MCF 10A (cell line): ENCODE measurements around the gene ARFIP2. TPM values are rescaled to one million over a fixed set of nuclear protein-coding genes. Genes with fewer than 3 reads are reported as not detected.

Experiments used
- BruUV-seq: library from RNA; stranded (reverse); fragments of 400-500 nt; replicated peaks from 2 replicates; lab custom pipeline; 2021; lab: Mats Ljungman, UMichigan
- CTCF ChIA-PET: fragments of 300-600 bp; sonication (Branson Sonifier 250); formaldehyde crosslinking; extraction: SDS; loops from one replicate; lab custom pipeline; 2021; ENCODE audit warnings: antibody characterized with exemption, inconsistent platforms; lab: Yijun Ruan, JAX
- POLR2A ChIA-PET: fragments of 300-600, 350-650 bp; sonication (Branson Sonifier 250); formaldehyde crosslinking; extraction: SDS; loops from one replicate; lab custom pipeline; 2020; ENCODE audit warnings: antibody characterized with exemption, inconsistent platforms; lab: Yijun Ruan, JAX
- DNase-seq: peaks from one replicate; pipeline ENCODE4 v3.0.0-alpha.2; 2018; ENCODE audit not compliant: unreplicated experiment
- H3K27ac Mint-ChIP-seq: one replicate; pipeline ENCODE4 v1.8.0; 2022; ENCODE audit warnings: mild to moderate bottlenecking, low read depth, mixed read lengths; ENCODE audit not compliant: unreplicated experiment
- H3K27me3 Mint-ChIP-seq: one replicate; pipeline ENCODE4 v1.8.0; 2022; ENCODE audit warnings: mixed read lengths; ENCODE audit not compliant: insufficient read depth, unreplicated experiment
- H3K36me3 Mint-ChIP-seq: one replicate; pipeline ENCODE4 v1.8.0; 2022; ENCODE audit warnings: mild to moderate bottlenecking, moderate library complexity, mixed read lengths; ENCODE audit not compliant: insufficient read depth, unreplicated experiment
- H3K4me1 Mint-ChIP-seq: one replicate; pipeline ENCODE4 v1.8.0; 2022; ENCODE audit warnings: mixed read lengths; ENCODE audit not compliant: insufficient read depth, unreplicated experiment
- H3K4me3 Mint-ChIP-seq: one replicate; pipeline ENCODE4 v1.8.0; 2022; ENCODE audit warnings: mild to moderate bottlenecking, moderate library complexity, mixed read lengths; ENCODE audit not compliant: unreplicated experiment
- H3K9me3 Mint-ChIP-seq: one replicate; pipeline ENCODE4 v1.8.0; 2022; ENCODE audit warnings: mixed read lengths; ENCODE audit not compliant: unreplicated experiment
- CTCF ChIP-seq: fragments of 200-600 bp; IDR thresholded peaks from one replicate; pipeline ENCODE4 v1.8.0; 2022; ENCODE audit warnings: antibody characterized with exemption, mild to moderate bottlenecking; ENCODE audit not compliant: unreplicated experiment
- intact Hi-C: fragments of 100-400 bp; cut with micrococcal nuclease; formaldehyde crosslinking; loops from 2 replicates; pipeline ENCODE4 v1.14.1; 2022
- total RNA-seq: library from RNA; stranded (reverse); gene quantifications from 2 replicates; pipeline ENCODE4 v1.2.3, GENCODE V29; 2022

Gene ARFIP2
- total RNA-seq, 1 experiment from 2014 or later, result 96.0 TPM

DNA sequence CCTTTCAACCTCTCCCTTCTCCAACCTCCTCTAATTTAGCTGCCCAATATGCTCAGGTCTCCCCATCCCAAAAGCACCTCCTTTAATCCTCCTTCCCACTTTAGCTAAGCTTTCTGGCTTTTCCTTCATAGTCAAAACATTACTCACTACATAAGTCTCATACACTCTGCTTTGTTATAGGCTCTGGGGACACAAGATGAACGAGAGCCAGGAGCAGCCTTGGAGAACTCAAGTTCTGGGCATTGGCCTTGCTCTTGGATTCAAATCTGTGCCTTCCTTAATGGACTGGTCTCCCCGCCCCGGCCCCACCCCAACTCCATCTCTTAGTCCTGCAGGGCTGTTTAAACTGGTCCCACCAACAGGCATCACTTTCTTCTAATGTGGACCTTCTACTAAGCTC lies 28.9 kb downstream of the ARFIP2 start:
- DNase-seq, result no peak
- Mint-ChIP-seq H3K27me3 (no peaks in the 10 kb centered on the region), H3K36me3 (no peaks in the 10 kb centered on the region), H3K4me3 (no peak overlapping the region), H3K9me3 (no peaks in the 10 kb centered on the region), H3K27ac (no peak overlapping the region), H3K4me1 (no peaks in the 10 kb centered on the region)
- no TSS peak for BruUV-seq
- CTCF ChIA-PET, result interaction anchor here (0.6 to 5.5 kb wide), 7 partner anchors 9 to 1308 kb away, joined by 3 to 79 read pairs (median 4); partner anchors contain the start of gene HPX
- POLR2A ChIA-PET, result no interaction called here
- intact Hi-C loops, result no loop called here
- no peak for TF ChIP-seq CTCF

- BruUV-seq, result no TSS peak
- H3K4me1 Mint-ChIP-seq, result no peaks in the 10 kb centered on the region
- ChIA-PET POLR2A (interaction anchor here (0.7 kb wide), 1 partner anchor 66 kb away, joined by 3 read pairs; no protein-coding TSS in a partner anchor), CTCF (interaction anchor here (0.6 to 14.6 kb wide), 4 partner anchors 58 to 1897 kb away, joined by 3 to 469 read pairs (median 4); no protein-coding TSS in a partner anchor)
- no peaks in the 10 kb centered on the region for H3K27me3 Mint-ChIP-seq
- DNase-seq, result no peak
- no peaks in the 10 kb centered on the region for H3K36me3 Mint-ChIP-seq
- TF ChIP-seq CTCF, result no peak
- no peak overlapping the region for H3K4me3 Mint-ChIP-seq
- H3K27ac Mint-ChIP-seq, result no peak overlapping the region
- intact Hi-C loops, result no loop called here
- H3K9me3 Mint-ChIP-seq, result no peaks in the 10 kb centered on the region
Measured at GRCh38 chr11:6448574-6448973, 32.6 kb downstream of the ARFIP2 start.

DNA sequence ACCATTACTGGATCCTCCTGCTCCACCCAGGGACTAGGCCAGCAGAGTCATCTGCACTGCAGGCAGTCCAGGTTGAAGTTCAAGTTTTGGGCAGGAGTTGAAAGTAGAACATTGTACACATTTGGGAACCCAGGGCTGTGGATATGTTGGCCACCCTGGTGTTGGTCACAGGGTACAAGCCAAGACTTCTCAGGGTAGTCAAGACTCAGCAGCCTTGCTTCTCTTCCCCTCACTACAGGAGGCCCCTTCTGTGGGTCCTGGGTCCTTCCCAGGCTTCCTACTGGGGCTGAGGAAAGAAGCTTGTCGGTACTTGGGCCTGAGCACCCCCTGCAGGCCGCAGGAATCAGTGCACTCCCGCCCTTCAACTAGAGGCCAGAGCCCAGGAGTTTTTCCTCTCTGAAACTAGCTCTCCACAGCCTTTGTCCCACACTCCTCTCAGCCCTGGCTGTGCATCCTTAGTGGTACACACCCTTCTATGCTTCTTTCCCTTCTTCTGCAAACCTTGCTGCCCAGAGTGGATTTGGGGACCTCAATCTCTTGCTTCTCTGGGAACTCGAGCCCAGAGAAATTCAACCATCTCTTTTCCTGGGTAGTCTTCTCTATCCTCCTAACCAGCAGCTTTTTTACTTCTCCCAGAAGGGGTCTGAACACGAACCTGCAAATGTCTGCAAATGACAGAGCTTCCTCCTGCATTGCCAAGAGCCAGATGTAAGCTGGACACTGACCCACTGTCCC lies 37.7 kb downstream of the ARFIP2 start:
- Mint-ChIP-seq H3K9me3 (no peaks in the 10 kb centered on the region), H3K36me3 (no peaks in the 10 kb centered on the region), H3K4me3 (no peak overlapping the region), H3K4me1 (no peaks in the 10 kb centered on the region), H3K27ac (no peak overlapping the region), H3K27me3 (no peaks in the 10 kb centered on the region)
- peak; percentile 88 for TF ChIP-seq CTCF
- ChIA-PET POLR2A (interaction anchor here (0.7 to 1.6 kb wide), 4 partner anchors 14 to 90 kb away, joined by 3 to 18 read pairs (median 4); no protein-coding TSS in a partner anchor), CTCF (interaction anchor here (0.6 to 14.6 kb wide), 44 partner anchors 11 to 1845 kb away, joined by 3 to 469 read pairs (median 4); partner anchors contain the start of genes APBB1 and SMPD1)
- intact Hi-C loops, result loop anchor here (1.0 to 5.0 kb wide), 3 partner anchors 62 to 264 kb away; no protein-coding TSS in a partner anchor
- peak; percentile 57 for DNase-seq
- no TSS peak for BruUV-seq

- H3K27me3 Mint-ChIP-seq, result no peaks in the 10 kb centered on the region
- H3K36me3 Mint-ChIP-seq, result no peaks in the 10 kb centered on the region
- ChIA-PET CTCF (interaction anchor here (0.6 to 14.6 kb wide), 13 partner anchors 10 to 264 kb away, joined by 3 to 469 read pairs (median 11); partner anchors contain the start of genes APBB1 and SMPD1), POLR2A (interaction anchor here (1.4 kb wide), 1 partner anchor 54 kb away, joined by 4 read pairs; no protein-coding TSS in a partner anchor)
- TF ChIP-seq CTCF, result no peak
- BruUV-seq, result no TSS peak
- no peak overlapping the region for H3K4me3 Mint-ChIP-seq
- H3K9me3 Mint-ChIP-seq, result no peaks in the 10 kb centered on the region
- no peak overlapping the region for H3K27ac Mint-ChIP-seq
- intact Hi-C loops, result loop anchor here (5.0 kb wide), 1 partner anchor 265 kb away; no protein-coding TSS in a partner anchor
- DNase-seq, result no peak
- H3K4me1 Mint-ChIP-seq, result no peaks in the 10 kb centered on the region
Measured at GRCh38 chr11:6442441-6442840, 38.7 kb downstream of the ARFIP2 start.
